Islet precursor cell (in vitro differentiated cells): ENCODE results near the gene DISP2.

Source experiments
- DNase-seq: peaks from one replicate; pipeline ENCODE4 v3.0.0-alpha.2; 2018

Gene DISP2

DNA sequence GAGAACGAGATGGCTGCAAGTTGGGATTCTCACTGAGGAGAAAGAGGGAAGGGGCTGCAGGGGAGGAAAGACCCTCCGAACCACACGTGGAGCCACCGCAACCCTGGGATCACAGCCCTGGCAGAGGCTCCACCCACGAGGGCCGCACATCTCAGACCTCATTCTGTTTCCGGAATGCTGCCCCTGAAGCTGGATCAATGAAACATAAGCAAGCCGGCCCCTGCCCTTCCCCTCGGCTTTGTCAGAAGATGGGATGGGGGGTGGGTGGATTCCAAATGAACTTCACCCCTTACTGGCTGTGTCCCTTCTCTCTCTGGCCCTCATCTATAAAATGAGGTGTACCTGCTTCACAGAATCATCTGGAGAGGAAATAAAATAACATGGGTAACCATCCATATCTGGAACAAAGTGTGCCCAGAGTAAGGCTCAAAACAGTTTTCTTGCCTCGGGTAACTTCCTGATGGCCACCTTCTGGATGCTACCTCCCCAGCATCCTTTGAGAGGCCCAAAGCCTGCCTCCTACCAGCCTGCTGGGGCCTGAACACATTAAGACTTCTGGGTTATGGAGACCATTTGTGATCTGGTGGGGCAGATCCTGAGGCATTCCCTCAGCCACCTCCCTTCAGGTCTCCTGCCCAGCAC is 12.7 kb upstream of the DISP2 start:
- DNase-seq: no peak

DNA sequence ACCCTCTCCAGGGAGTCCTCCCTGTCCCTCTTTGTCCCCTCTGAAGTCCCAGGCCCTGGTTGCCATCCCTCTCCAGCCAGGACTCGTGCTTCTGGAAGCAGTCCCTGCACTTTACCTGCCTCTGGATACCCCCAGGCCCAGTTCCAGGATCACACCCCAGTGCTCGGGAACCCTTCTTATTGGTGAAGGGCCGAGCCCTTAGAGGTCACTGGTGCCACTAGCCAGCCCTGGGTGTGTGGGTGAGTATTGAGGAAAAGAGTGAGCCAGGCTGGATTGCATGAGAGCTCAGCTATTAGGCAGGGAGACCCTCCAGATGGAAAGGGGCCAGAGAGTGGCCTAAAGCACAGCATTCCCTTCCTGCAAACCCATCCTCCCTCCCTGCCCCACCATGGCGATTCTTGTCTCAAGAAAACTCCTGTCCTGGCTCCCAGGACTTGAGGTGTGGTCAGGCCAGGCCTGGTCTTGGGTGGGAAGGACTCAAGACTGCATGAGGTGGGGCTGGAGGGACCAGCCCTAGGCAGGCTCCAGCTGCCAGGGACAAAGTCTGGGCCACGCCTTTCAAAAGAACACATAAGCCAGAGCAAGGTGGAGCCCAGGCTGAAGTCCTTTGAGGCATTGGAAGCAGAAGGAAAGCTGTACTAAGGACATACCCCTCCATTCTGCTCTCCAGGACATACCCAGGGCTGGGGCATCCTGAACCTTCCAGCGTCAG is 12.0 kb upstream of the DISP2 start:
- DNase-seq: no peak

DNA sequence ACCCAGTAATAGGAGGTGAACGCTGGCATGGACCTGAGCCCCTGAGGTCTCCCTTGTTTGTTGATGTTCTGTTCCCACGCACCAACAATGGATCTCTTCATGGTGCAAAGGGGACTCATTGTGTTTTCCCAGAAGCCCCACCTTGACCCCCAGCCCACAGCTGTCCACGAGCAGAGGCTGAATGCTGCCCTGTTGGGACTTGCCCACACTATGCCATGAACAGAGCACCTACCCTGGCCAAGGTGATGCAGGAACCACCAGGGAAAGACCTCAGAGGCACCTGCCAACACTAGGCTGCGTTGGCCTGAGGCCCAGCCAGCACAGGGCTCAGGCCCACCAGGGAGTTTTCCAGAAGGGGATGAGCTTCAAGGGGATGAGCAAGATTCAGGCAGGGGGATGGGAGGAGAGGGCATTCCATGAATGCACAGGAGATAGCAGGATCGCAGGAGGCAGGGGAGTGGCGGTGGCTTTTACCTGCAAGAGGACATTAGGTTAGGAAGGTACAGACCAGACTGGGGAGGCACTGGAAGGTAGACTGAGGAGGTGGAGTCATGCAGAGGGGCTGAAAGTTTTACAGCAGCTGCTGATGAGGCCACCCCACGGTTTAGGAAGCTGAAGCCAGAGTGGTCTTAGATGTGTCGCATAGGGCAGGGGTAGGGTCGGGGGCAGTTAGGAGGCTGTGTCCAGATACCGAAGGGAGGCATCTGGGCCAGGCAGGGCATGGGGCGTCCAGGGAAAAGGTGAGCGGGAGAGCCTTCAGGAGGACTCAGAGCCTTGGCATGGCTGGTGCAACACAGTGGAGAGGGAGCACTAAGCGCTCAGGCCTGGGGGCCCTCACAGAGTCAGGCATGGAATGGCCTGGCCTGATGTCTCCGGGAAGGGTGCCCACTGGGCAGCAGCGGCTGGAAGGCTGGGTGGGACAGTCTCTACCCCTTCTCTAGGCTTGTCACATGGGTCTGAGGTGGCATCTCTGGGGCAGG is 11.2 kb upstream of the DISP2 start:
- DNase-seq: no peak

DNA sequence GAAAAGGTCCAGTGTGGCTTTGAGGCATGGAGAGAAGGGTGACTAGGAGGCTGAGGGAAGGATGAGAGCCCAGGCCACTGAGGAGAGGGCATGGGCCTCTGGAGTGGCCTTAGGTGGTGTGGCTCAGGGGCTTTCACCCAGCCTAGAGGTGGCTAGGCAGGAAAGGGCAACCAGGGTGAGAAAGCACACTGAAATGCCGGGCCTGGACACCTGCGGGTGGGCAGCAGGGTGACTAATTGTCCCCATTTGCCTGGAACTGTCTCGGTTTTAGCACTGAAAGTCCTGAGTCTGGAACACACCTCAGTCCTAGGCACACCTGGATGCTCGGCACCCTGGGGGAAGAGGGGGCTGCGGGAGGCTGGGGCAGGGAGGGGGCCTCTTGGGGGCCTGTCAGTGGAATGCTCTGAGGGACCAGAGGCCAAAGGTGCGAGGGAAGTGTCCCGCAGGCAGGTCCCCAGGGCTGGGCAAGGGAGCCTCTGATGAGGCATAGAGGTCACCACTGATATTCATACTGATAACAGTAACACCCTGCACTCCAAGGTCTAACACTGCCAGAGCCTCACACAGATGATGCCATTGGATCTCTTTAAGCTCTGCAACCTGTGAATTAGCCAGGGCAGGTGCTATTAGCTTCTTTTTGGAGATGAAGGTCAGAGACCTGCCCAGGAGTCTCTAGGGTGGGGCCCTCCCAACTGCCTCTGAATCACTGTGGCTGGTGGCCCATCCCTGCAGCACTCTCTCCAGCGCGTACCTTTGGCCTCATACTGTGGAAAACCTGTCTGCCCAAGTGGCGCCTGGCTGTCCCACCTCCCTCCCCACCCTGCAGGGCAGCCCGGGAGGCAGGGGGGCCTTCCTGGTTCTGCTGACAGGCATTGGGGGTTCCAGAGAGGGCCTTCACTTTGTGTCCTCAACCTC is 10.2 kb upstream of the DISP2 start:
- DNase-seq: no peak

DNA sequence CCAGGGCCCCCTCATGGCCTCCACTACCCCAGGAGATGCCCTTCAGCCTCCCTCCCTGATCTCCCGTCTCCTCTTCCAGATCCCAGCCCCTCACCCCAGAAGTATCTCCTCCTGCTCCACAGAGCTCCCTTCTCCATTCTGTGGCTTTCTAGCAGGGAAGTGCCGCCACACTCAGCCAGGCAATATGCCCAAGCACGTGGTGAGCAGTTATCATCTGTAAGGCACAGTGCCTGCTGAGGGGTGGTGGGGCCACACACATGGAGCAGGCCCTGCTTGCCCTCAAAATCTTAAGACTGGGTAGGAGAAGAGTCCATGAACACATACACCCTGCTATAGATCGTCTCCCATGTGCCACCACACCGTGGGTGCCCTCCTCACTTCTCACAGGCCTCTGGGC is 9.5 kb upstream of the DISP2 start:
- DNase-seq: no peak

DNA sequence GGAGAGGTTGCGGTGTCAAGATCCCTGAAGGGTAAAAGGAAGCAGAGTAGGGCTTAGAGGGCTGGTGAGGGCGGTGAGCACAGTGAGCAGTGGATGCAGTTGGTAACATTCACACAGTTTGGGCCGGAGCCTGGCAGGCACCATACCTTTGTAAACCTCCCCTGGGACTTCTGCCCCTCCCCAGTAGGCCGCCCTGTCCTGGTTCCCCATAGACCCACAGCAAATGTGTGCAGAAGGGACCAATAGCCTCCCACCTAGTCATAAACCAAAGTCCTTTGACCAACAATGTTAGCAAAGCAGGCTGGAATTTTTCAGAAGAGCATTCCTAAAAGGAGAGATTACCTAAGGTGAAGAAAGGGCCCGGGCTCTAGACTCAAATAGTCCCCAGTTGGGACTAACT is 8.9 kb upstream of the DISP2 start:
- no peak for DNase-seq

DNA sequence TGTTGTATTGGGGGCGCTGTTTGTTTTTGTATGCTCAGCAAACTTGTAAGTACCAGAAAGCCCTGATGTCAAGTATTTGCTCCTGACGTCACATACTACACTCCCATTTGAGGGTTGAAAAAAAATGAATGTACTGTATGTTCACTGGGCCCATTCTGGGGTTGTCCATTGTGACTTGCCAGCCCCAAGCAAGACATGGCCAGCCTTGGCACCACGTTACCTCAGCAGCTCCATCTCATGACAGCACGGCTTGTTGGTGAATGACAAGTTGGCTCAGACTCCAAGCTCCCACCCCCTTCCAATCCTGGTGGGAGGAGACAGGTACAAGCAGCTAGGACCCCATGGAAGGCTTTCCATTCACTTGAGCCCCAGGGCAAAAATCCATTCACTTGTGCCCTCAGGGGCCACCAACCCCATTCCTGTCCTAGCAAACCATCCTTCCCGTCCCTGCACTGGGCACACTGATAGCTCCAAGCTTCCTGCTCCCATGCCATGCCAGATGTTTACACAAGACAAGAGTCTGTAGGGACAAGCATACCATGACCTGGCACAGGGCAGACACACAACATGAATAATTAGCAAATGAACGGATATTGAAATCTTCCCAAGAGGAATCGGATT is 5.6 kb upstream of the DISP2 start:
- no peak for DNase-seq

DNA sequence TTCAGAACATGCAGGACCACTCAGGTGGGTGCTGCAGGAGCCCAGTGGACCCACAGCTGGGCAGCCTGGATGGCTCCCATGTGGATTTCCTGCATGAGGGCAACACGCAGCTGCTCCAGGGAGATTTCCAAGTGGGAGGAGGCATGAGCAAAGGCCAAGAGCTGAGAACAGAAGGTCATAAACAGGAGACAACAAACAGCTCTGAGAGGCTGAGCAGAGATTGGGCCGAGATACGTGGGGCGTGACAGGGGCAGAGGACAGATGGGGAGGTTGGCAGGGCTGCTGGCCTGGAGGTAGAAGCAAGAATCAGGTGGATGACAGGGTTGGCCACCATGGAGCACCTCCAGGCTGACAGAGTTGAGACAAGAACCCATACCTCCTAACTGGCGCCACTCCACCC is 4.3 kb upstream of the DISP2 start:
- no peak for DNase-seq

DNA sequence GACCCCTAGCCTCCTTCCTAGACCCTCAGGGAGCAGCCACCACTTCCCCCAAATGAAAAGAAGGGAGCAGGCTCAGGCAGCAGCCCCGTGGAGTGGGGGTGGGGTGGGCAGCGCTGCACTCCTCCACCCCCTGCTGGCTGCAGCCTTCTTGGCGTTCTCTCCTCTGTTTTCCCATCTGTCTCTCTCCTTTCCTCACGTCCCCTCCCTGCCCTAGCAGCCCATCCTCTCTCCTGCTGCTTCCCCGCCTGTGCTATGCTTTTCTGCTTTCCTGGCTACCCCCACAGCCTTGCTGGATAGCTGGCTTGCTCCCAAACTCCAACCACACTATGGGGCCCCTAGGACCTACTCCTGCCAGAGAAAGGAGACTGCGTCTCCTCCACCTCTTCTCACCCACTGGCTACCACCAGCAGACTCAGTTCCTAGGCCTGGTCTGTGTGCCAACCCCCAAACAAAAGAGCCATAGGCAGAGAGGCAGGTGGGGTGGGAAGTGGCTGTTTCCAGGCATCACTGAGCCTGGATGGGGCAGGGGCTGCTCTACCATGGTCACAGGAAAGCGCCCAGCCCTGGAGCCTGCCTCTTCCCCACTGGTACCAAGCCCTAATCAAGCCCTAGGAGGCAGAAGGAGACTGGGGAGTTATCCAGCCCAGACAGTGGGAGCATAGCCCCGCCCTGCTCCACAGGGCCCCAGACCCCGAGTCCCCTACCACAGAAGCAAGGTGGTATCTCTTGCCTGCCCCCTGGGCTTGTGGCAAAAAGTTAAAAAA is 3.4 kb upstream of the DISP2 start:
- peak; percentile 73 for DNase-seq

DNA sequence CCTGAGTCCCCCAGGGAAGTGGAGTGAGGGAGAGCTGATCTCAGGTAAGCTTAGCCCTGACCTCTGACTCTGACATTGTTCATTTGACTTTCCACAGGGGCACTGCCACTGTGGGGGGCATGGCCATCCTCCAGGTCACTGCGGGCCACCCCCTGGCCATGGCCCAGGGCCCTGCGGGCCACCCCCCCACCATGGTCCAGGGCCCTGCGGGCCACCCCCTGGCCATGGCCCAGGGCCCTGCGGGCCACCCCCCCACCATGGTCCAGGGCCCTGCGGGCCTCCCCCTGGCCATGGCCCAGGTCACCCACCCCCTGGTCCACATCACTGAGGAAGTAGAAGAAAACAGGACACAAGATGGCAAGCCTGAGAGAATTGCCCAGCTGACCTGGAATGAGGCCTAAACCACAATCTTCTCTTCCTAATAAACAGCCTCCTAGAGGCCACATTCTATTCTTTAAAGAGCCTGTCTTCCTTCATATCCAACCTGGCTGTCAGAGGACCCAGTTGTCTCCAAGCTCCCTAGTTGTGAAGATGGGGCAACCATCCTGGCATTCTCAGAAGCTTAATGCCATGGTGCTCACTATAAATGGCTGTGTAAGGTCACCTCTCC is 1.9 kb upstream of the DISP2 start:
- DNase-seq: no peak

DNA sequence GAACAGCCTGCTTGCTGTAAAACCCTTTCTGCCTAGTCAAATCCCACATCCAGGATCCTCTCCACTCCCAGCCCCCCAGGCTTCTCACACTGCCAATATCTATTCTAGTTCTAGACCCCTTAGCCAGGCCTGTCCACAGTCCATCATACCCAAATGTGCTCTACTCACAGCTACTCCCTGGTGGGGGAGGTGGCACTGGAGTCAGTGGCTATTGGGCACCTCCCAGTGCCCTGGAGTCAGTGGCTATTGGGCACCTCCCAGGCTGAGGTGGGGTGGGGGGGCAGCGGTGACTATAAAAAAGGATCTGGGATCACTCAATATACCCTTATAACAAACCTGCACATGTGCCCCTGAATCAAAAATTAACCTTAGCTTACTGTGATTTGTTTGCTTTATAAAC is 773 bp upstream of the DISP2 start:
- DNase-seq: no peak

DNA sequence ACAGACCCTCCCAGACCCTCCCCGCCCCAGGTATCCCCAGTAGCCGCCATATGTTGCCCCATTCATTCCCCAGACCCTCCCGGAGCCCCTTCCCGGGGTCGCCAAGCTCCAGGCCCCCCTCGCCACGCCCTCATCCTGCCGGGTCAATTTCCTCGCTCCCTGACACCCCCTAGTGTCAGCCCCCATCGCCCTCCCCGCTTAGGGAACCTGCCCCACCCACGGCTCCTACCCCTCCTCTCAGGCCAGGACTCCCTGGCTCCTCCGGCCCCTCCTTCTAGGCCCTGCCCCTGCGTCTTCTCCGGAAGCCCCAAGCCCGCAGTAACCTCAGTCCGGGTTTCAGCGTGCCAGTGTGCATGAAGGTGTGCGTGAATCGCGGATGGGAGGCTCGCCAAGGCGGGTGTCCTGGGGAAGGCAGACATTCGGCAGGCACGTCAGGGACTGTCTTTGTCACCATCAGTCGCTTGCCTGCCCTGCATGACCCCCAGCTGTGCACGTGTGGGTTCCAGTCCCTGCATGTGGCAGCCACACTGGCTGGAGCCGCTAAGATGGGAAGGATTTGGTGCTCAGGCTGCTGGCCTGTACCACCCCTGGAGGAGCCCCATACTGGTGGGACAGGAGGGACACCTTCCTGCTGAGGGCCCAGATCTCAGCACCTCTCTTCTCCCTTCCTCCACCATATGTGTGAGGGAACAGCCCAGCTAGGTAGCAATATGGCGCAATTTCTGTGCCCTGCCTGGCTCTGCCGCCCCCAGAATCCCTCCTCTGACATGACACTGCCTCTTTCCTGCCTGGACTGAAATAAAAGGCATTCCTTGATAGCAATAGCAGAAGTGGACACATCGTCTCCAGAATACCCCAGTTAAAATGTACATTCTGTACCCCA is 693 bp downstream of the DISP2 start:
- DNase-seq: no peak

DNA sequence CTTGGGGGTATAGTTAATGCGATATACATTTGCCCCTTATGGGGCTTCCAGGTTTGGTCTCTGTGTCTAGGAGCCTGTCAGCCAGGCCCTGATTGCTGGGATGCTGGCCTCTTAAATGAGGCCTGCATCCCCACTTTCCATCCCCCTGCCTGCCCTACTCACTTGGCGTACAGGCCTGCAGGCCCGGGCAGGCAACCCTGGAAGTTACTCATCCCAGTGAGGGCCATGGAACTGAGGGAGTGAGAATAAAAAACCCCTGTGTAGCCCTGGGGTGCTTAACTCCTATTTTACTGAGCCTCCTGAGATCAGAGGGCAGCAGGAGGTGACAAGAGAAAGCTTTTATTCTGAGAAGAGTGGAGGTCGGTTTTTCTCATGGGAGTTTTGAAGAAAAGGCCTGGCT is 2.0 kb downstream of the DISP2 start:
- no peak for DNase-seq

DNA sequence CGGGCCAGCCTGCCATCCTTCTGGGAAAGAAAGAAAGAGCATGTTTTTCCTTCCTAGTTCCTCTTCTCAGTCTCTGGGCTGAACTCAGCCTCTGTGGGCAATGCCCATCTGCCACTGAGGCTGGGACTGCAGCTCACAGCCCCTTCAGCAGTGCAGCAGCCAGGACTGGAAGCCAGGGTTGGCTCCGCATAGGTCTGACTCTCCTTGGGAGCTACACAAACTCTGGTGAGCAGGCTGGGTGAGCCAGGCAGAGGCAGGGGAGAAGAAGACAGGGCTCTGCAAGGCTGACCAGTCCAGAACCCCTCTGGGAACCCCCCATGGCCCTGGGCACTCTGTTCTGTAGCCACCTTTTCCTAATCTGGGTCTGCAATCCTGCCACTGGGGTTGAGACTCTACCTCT is 3.6 kb downstream of the DISP2 start:
- no peak for DNase-seq

DNA sequence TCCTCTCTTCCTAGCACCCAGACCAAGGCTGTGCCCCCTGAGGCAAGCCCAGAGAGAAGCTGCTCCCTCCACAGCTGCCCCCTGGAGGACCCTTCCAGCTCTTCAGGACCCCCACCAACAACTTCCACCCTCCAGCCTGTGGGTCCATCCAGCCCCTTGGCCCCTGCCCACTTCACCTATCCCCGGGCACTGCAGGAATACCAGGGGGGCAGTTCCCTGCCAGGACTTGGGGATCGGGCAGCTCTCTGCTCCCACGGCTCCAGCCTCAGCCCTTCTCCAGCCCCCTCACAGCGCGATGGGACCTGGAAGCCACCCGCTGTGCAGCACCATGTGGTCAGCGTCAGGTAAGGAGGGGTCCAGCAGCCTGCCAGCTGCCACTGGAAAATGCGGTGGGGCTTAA is 5.6 kb downstream of the DISP2 start:
- DNase-seq: no peak

DNA sequence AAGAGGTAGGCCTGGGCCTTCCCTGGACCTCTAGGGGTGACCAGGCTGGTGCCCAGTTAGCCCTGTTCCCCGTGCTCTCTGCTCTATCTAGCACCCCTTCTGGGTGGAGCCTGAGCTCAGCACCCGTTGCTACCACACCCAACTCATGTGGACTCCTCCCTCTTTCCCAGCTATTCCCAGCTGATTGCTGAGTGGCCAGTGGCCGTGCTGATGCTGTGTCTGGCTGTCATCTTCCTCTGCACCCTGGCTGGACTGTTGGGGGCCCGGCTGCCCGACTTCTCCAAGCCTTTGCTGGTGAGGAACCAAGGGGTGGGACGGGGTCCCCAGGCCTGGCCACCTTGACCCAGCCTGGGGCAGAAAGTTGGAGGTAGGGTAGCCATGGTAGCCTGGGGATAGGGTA is 6.2 kb downstream of the DISP2 start:
- no peak for DNase-seq

DNA sequence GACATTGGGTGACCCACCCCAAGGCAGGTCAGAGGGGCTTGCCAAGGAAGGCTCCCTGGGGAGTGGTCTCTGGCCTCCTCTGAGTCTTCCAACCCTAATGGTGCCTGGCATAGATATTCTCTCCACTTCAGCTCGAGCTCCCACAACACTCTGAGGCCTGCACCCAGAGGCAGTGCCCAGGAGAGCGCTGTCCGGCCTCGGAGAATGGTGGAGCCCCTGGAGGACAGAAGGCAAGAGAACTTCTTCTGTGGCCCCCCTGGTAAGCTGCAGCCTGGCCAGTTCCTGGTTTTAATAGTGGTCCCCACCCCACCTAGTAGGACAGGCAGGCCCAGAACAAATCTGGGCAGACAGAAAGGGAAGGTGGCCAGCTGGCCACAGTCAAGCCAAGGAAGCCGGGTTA is 7.0 kb downstream of the DISP2 start:
- no peak for DNase-seq

DNA sequence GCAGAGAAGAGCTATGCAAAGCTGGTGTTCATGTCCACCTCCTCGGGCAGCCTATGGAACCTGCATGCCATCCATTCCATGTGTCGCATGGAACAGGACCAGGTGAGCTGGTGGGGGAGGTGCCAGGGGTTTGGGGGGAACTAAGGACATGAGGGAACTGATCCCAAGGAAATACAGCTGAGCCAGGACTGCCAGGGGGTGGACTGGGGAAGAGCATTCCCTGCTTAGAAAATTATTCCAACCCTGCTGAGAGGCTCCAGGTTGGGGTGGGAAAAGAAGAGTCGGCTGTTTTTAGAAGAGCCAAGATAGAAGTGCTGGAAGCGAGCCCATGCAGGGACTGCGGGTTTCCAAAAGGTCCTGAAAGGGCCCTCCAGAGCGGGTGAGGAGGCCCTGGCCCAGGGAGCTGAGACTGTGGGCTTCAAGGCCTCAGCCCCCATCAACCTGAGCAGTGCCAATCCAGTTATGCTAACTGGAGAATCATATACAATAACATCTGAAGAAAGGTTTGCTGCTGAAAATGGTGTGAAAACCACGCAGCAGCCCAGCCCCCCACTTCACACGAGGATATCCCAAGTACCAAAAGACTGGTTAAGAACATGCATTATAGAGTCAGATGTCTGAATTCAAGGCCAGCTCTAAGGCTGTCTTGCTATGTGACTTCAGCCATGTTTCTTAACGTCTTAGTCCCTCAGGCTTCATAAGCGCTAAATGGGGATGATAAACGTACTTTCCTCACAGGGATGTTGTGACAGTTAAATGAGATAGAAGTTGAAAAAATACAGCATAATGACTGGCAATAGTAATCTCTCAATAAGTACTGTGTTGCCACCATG is 7.8 kb downstream of the DISP2 start:
- DNase-seq: no peak
